Measurements from ENCODE around the gene ZBBX. TPM values are rescaled to one million over a fixed set of nuclear protein-coding genes. Genes with fewer than 3 reads are reported as not detected.

ZBBX gene
- polyA plus RNA-seq, 1 donor from 2014 or later: 2.7 TPM

DNA sequence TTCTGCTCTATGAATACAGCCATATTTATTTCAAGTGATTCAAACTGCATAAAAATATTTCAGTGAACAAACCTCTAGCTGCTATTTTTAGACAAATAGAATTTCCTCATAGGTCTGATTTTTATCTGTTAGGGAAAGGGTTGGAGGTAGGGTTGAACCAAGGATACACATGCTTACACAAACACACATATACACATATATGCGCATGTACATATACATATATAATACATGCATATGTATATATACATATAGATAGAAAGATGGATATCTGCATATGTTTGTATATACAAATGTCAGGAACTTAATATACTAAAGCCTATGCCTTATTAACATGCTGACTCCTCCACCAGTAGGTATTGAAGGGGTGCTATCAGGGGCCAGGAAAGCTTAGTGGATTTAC is 18.1 kb downstream of the ZBBX start:
- Histone ChIP-seq H3K79me2 (replicated peaks; ENCODE audit: insufficient read depth, low read length) (no peaks in the 10 kb centered on the region), H2AFZ (ENCODE audit: low read depth, low read length) (no peak overlapping the region), H3F3A (ENCODE audit: insufficient read depth, low read length, poor library complexity, severe bottlenecking) (no peaks in the 10 kb centered on the region), H3K4me3 (ENCODE audit: low read length) (no peak overlapping the region), H3K4me2 (ENCODE audit: low read length) (no peak overlapping the region), H3K9me3 (ENCODE audit: low read length) (no peaks in the 10 kb centered on the region), H4K20me1 (ENCODE audit: insufficient read depth) (no peaks in the 10 kb centered on the region), H3K27me3 (ENCODE audit: insufficient read depth, low read depth, low read length) (no peaks in the 10 kb centered on the region), H3K27ac (ENCODE audit: low read length) (no peak overlapping the region), H3K36me3 (ENCODE audit: insufficient read depth, low read length) (no peaks in the 10 kb centered on the region), H3K9me2 (ENCODE audit: insufficient read depth, low read length) (no peaks in the 10 kb centered on the region), H3K9ac (ENCODE audit: low read length) (no peak overlapping the region)
- TF ChIP-seq EP300 (conservative IDR thresholded peaks at IDR 0.05; ENCODE audit: poor library complexity, severe bottlenecking) (no peak), MXI1 (conservative IDR thresholded peaks at IDR 0.05; ENCODE audit: poor library complexity, severe bottlenecking) (no peak), EZH2 (IDR thresholded peaks at IDR 0.05; ENCODE audit: borderline replicate concordance, insufficient read depth, low read length, poor library complexity, severe bottlenecking) (no peak), POLR2AphosphoS5 (IDR thresholded peaks at IDR 0.05) (no peak), TAF1 (IDR thresholded peaks at IDR 0.05; ENCODE audit: low read depth) (no peak), RAD21 (conservative IDR thresholded peaks at IDR 0.05) (no peak), SMC3 (conservative IDR thresholded peaks at IDR 0.05; ENCODE audit: poor library complexity) (no peak)
- TF ChIP-seq, protein P1, sequence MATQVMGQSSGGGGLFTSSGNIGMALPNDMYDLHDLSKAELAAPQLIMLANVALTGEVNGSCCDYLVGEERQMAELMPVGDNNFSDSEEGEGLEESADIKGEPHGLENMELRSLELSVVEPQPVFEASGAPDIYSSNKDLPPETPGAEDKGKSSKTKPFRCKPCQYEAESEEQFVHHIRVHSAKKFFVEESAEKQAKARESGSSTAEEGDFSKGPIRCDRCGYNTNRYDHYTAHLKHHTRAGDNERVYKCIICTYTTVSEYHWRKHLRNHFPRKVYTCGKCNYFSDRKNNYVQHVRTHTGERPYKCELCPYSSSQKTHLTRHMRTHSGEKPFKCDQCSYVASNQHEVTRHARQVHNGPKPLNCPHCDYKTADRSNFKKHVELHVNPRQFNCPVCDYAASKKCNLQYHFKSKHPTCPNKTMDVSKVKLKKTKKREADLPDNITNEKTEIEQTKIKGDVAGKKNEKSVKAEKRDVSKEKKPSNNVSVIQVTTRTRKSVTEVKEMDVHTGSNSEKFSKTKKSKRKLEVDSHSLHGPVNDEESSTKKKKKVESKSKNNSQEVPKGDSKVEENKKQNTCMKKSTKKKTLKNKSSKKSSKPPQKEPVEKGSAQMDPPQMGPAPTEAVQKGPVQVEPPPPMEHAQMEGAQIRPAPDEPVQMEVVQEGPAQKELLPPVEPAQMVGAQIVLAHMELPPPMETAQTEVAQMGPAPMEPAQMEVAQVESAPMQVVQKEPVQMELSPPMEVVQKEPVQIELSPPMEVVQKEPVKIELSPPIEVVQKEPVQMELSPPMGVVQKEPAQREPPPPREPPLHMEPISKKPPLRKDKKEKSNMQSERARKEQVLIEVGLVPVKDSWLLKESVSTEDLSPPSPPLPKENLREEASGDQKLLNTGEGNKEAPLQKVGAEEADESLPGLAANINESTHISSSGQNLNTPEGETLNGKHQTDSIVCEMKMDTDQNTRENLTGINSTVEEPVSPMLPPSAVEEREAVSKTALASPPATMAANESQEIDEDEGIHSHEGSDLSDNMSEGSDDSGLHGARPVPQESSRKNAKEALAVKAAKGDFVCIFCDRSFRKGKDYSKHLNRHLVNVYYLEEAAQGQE (IDR thresholded peaks at IDR 0.05; ENCODE audit: borderline replicate concordance): no peak
- TF ChIP-seq, protein P2, sequence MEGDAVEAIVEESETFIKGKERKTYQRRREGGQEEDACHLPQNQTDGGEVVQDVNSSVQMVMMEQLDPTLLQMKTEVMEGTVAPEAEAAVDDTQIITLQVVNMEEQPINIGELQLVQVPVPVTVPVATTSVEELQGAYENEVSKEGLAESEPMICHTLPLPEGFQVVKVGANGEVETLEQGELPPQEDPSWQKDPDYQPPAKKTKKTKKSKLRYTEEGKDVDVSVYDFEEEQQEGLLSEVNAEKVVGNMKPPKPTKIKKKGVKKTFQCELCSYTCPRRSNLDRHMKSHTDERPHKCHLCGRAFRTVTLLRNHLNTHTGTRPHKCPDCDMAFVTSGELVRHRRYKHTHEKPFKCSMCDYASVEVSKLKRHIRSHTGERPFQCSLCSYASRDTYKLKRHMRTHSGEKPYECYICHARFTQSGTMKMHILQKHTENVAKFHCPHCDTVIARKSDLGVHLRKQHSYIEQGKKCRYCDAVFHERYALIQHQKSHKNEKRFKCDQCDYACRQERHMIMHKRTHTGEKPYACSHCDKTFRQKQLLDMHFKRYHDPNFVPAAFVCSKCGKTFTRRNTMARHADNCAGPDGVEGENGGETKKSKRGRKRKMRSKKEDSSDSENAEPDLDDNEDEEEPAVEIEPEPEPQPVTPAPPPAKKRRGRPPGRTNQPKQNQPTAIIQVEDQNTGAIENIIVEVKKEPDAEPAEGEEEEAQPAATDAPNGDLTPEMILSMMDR (IDR thresholded peaks at IDR 0.05; ENCODE audit: poor library complexity, severe bottlenecking): no peak

DNA sequence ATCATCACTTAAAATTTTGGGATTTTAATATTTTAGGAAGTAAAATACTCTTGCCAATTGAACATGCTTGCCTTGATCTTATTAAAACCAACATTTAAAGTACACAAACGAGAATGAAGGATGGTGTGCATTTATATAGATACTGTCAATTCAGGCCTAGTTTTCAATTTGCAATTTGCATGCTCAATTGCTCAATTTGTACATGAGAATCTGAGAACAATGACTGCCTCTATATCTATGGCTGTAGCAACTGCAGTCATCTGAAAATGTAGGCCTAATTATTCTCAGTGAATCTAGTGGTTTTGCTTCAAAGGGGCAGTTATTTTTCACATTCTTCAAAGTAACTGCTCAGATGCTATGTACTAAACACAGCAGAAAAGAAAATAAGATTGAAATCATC is 18.8 kb downstream of the ZBBX start:
- Histone ChIP-seq H3K4me2 (ENCODE audit: low read length) (no peak overlapping the region), H3K9ac (ENCODE audit: low read length) (no peak overlapping the region), H3K79me2 (replicated peaks; ENCODE audit: insufficient read depth, low read length) (no peaks in the 10 kb centered on the region), H3K9me2 (ENCODE audit: insufficient read depth, low read length) (no peaks in the 10 kb centered on the region), H3F3A (ENCODE audit: insufficient read depth, low read length, poor library complexity, severe bottlenecking) (no peaks in the 10 kb centered on the region), H4K20me1 (ENCODE audit: insufficient read depth) (no peaks in the 10 kb centered on the region), H3K9me3 (ENCODE audit: low read length) (no peaks in the 10 kb centered on the region), H3K27ac (ENCODE audit: low read length) (no peak overlapping the region), H2AFZ (ENCODE audit: low read depth, low read length) (no peak overlapping the region), H3K27me3 (ENCODE audit: insufficient read depth, low read depth, low read length) (no peaks in the 10 kb centered on the region), H3K4me3 (ENCODE audit: low read length) (no peak overlapping the region), H3K36me3 (ENCODE audit: insufficient read depth, low read length) (no peaks in the 10 kb centered on the region)
- TF ChIP-seq EZH2 (IDR thresholded peaks at IDR 0.05; ENCODE audit: borderline replicate concordance, insufficient read depth, low read length, poor library complexity, severe bottlenecking) (no peak), EP300 (conservative IDR thresholded peaks at IDR 0.05; ENCODE audit: poor library complexity, severe bottlenecking) (no peak), SMC3 (conservative IDR thresholded peaks at IDR 0.05; ENCODE audit: poor library complexity) (no peak), TAF1 (IDR thresholded peaks at IDR 0.05; ENCODE audit: low read depth) (no peak), RAD21 (conservative IDR thresholded peaks at IDR 0.05) (no peak), POLR2AphosphoS5 (IDR thresholded peaks at IDR 0.05) (no peak)
- TF ChIP-seq, protein P2 (IDR thresholded peaks at IDR 0.05; ENCODE audit: poor library complexity, severe bottlenecking): no peak
- TF ChIP-seq, protein P1 (IDR thresholded peaks at IDR 0.05; ENCODE audit: borderline replicate concordance): no peak
